GM20431 (cell line): ENCODE measurements around the gene SLX4IP.
"Not testable (repeated sequence)": the region's sequence is repeated elsewhere in the genome, so short reads cannot be mapped to it uniquely, and the experiment has no call there.

ENCODE experiments used
- in situ Hi-C: fragments of 300-500 bp; cut with MseI, MboI; formaldehyde crosslinking; loops from one replicate; pipeline ENCODE4 v1.15.0; 2020; ENCODE audit warnings: low sequenced_read_pairs; ENCODE audit not compliant: unreplicated experiment

Gene SLX4IP

DNA sequence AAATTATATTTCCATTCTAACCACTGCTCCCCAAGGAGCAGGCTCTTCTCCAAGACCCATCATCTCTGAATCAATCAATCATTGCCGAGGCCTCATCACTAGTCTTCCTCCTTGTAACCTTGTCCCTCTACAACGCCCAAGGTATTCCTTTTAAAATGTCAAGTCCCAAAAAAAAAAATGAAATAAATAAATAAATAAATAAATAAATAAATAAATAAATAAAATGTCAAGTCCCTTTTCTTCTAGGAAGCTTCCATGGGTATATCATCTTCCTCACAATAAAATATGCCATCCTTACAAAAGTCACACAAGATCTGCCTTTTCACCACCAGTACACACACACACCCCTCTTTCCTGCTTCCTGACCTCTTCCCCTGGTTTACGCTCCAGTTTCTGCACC lies 181.1 kb downstream of the SLX4IP start:
- in situ Hi-C loops = no loop called here

DNA sequence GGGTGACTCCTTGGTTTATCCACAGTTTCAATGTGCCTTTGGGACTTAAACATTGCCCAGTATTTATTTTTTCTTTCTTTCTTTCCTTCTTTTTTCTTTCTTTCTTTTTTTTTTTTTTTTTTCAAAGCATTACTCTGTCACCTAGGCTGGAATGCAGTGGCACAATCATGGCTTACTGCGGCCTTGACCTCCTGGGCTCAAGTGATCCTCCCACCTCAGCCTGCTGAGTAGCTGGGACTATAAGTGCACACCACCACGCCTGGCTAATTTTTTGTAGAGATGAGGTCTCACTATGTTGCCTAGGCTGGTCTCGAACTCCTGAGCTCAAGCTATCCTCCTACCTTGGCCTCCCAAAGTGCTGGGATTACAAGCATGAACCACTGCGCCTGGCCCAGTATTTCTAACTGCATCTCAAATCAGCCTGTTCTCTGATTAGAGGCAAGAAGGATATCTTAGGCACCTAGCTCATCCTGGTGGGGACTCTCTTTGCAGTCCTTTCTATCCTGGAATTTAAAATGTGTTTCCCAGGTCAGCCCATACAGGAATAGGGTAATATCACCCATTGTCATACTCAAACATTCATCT lies 182.5 kb downstream of the SLX4IP start:
- in situ Hi-C loops = not testable (repeated sequence)

DNA sequence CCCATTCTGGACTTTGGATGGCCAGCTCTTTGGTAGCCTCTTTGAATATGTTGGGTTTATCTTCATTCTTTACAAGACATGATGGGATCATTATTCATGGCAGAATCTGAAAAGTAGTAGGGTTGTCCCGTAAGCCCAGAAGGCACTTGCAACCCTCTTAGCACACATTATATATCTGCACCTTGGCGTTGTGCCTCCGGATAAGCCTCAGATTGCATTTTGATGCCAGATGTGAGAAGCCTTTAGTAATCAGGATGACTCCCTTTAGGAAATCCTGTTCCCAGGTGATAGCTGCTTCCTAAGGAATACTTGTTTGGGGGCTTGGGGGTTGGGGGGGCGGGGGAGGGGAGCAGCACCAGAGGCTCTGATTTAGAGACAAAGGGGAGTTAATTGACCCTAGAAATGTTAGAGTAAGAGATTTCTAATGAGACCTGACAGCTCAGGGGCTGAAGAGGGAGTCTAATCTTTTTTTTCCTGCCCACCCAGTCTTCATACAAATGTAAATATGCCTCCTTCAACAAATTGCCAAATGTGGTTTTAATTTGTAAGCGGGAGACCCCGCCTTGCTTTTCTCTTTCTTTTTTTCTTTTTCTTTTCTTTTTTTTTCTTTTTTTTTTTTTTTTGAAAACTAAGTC lies 183.6 kb downstream of the SLX4IP start:
- in situ Hi-C loops = no loop called here

DNA sequence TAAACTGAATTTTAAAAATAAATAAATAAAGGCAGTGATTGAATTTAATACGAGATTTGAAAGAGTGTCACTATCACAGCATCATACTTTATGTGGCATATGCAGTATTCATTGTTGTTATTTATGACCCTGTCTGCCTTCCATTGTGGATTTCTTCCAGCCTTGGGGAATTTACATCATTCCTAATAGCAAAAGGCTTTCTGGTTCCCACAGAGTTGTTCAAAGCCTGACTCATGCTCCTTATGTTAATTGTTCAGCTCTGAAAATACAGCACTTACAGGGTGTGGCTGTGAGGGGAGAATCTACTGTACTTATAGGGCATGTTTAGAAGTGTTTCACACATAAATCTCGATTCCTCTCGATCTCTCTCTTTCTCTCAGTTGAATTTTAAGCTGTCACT lies 184.3 kb downstream of the SLX4IP start:
- in situ Hi-C loops = no loop called here

DNA sequence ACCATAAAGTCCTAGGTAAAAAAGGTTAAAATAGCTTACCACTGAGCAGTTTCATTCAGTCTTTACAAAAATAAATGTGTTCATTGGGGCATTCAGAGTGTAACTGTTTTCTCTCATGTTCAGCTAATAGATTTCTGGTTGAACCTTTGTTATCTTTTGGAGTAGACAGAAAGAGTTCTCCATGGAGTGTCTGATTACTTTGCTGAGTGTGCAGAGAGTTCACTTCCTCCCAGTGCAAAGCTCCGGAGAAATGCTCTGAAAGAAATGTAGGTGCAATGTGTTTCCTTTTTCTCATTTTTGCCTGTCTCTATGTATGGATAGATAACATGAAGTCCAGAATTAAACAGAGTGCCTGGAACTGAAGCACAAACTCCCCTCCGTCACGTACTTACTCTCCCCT lies 186.0 kb downstream of the SLX4IP start:
- in situ Hi-C loops = no loop called here

DNA sequence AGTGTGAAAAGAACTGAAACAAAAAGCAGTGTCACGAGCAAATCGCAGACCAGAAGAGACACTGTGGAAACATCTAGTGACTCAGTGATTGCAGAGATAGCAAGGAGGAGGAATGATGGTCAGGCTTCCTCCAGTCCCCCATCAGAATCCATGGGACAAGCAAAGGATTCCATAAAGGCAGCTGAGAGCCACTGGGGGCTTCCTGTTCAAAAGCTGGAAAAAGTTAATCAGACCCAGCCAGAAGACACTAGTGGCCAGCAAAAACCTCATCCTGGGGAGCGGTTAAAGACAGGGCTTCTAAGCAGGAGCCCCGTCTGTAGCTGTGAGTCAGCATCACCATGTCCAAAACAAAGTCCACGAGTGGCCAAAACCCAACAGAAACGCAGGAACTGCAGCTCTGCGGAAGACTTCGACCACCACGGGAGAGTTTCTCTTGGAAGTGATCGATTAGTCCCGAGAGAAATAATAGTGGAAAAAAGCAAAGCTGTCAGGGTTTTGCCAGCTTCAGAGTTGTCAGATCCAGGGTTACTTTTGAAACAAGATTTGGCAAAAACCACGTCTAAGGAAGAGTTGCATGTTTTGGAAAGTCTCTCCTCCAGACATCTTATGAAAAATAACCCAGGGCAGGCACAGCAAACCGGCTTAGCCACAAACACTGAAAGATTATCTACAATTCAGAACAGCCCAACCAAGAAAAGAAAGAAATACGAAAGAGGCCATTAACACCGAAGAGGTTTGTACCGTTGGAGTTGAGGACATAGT lies 187.7 kb downstream of the SLX4IP start:
- in situ Hi-C loops = no loop called here

DNA sequence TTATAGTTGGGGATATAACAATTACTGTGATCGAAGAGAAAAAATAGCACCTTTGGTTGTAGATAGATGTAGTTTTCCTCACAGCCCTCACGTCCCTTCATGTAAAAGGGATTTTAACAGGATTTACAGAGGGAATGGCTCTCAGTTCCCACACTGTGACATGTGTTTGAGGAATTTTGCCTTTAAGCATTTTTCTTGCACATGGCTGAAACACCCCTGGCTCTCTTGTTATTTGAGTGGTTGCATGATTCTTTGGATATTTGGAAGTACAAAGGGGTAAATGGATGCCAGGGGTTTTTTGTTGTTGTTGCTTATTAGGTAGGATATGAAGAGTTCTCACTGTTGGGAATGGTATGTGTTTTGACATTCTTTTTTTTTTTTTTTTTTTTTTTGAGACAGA lies 190.5 kb downstream of the SLX4IP start:
- in situ Hi-C loops = no loop called here

DNA sequence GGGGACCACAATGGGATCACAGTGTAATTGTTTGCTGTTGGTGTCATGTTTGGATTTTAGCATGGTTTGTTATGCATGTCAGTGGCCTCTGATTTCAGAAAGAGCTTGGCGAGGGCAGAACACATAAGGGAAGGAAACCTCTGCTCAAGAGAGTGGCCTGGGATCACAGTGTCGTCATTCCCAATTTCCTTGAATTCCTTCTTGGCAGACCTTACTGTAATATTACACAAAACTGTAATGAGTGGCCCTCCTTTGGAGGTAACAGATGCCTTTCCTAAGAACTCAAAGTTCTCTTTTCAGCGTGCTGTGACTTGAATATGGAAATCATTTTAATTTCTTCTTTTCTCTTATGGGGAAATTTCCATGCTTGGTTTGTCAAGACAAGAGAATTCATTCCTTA lies 191.8 kb downstream of the SLX4IP start:
- in situ Hi-C loops = no loop called here

DNA sequence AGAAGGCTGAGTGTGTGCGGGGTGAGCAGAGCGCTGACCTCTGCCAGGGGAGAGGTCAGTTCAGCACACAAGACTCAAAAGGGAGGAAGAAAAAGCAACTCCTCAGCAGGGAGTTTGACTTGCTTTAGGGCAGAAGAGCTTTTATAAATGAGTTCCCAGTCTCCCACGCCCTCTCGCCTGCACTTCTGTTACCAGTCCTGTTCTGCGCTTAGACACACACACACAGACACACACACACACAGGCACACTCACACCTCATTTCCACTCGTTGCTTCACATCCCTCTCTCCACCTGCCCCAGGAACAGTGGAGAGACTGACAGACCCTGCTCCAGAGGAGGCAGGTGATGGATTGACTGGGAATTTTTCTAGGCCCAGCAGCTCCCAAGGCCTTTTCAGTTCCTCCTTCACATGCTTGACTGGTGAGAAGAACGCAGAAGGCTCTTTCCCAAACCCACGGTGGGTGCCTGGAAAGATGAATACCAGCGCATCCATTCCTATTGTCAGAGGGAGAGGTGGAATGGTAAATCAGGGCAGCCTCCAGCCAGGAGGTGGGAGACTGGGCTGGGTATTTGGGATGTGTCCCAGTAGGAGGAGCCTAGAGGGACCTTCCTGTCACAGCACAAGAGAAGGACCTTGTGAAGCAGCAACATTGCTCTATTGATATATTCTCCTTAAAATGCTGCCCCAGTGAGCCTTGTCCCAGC lies 195.0 kb downstream of the SLX4IP start:
- in situ Hi-C loops = no loop called here

DNA sequence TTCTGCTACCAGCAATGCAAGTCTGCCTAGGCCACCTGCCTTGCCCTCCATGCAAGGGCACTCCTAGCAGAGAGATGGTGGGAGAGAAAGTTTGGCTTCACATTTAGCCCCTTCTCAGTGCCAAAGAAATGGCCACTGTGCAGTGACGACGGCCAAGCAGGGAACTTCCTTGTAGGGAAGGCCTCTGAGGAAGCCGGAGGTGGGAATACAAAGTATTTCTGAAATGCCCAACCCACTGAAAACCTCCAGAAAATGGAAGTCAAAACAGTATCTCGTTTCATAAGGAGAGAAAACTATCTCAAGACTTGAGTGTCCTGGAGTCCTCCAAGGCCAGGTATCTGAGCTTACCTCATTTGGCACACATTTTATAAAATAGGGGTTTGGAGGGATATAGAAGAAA lies 196.0 kb downstream of the SLX4IP start:
- in situ Hi-C loops = no loop called here

DNA sequence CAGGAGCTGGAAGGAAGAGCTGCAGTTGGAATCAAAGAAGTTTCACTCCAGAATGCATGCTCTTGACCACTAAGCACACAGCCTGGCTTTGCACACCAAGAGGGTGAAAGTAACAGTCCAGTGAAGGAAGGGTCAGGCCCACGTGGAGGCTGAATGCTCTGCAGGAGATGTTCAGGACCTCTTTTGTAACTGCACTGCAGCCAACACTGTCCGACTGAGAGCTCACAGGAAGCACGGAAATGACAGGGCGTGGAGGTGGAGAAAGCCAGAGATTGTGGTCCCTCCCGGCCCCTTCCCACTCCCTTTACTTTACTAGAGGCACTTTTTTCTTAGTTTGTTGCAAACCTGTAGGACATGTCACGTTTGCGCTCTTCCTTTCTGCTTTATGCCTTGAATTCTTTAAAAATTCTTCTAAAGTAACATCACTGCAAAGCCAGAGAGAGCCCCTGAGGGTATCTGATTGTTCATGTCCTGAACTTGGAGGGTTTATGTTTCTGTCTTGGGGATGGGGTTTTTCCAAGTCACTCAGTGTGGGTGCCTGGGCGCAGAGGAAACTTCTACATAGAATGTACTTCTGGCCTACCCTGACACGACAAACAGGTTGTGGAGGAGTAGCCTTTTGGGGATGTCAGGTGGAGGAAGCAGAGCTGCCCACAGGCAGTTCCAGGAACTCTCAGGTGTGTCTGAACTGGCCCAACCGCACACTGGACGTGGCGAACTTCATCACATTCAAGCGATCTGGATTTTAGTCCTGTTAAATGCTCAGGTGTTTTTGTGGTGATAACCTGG lies 197.8 kb downstream of the SLX4IP start:
- in situ Hi-C loops = no loop called here

DNA sequence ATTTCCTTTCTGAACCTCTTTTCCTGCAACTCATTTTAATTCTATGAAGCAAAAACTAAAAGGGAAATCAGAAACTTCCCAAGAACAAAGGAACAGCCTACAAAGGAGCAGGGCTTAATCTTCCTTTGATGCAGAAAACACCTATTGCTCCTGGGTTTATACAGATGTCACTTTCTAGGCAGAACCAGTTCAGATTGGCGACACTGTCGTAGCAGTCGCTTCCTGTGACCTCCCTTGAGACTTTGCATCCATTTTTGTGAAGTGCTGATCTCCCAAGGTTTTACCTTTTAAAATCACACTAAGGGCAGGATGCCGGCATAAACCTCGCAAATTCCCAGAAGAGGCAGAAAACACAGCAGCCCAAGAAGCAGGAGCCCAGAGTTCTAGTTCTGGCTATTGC lies 198.6 kb downstream of the SLX4IP start:
- in situ Hi-C loops = no loop called here

DNA sequence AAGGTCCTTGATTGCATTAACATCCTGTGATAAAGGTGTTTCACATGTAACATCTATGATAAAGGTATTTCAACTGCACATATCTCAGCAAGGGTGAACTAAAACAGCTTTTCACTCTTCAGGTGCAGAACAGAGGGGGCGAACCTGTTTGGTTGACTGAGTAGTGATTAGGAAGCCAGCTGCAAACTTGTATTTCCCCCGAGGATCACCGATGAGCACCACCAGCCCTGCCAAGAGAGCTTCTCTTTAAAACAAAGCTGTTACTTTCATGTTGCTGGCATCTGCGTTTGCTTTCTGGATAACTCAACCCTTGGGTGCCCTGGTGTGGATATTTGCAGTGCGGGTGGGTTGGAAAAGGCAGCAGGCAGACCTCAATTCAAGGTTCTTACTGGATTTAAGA lies 199.1 kb downstream of the SLX4IP start:
- in situ Hi-C loops = no loop called here

DNA sequence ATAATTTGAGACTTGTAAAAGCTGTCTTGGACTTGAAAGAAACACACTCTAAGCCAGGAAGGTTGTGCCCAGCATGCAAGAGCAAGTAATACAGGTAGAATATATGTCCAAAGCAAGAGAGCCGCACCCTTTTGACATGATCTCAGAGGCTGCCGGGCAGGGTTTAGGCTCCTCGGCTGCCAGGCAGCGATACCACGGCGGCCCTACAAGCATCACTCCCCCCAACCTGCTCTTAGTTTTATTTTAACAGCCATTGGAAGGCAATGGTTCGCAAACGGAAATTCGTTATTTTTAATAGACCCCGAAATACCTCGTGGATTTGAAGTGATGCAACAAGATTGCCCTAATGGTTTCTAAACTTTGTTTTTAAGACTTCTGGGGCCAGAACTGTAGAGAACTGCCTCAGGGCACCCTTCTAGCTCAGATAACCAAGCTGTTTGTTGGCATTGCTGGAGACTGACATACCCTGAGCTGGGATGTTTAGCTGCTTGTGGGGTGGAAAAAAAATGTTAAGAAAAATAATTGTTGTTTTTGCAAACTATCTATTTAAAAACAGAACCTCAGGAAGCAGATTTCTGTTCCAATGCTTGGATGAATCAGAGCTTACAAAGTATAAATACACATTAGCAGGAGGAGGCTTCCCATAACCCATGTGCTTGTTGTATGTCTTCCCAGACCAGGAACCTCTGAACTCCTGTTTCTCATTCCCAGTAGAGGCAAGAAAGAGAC lies 199.7 kb downstream of the SLX4IP start:
- in situ Hi-C loops = no loop called here

DNA sequence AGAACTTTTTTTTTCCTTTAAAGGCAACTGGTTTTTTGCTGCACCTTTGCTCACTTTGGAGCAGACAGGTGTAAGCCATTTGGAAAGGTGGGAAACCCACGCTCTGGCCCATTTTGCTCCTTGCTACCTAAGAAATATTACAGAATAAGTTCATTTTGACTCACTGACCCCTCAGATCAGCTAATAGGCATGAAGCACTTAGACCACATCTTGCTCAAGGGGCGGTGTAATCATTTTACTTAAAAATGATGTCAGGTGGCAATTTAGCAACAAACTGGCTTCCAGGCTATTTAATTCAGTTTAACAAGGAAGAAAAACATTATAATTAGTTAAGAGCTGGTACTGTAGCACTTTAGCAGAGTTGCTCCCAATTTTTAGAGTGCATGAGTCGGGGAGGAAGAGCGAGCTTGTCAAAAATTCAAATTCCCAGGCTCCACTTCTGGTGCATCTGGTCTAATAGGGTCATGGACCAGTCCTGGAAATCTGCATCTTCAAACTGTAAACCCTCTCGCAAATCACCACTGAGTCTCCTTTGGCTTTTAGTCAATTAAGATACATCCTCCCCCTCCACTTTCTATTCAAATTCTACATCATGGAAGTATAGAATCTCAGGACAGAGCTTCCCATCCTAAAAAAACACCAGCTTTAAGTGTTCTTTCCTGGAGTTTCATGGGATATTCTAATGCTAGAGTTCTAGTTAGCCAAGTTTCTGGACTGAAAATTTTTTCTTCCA lies 200.5 kb downstream of the SLX4IP start:
- in situ Hi-C loops = no loop called here

DNA sequence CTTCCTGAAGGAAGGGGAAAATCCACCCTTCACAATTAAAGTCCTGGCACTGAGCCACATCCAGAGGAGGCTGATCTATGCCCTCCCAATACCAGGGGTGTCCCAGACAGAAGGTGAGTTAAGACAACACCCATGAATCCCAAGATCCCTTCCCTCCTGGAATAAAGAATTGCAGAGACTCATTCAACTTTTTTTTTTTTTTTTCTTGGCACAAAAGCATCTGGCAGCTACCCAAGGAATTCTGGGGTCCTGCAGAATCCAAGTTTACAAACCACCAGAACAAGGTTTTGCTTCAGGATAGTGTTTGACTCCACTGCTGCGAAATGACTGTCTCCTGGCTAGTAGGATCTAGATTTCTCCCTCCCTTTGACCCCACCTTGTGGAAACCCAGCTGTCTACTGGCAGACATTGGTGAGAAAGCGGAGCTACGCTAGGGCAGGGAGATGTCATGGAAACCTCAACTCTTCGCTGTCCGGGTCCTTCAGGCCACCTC lies 201.3 kb downstream of the SLX4IP start:
- in situ Hi-C loops = no loop called here

DNA sequence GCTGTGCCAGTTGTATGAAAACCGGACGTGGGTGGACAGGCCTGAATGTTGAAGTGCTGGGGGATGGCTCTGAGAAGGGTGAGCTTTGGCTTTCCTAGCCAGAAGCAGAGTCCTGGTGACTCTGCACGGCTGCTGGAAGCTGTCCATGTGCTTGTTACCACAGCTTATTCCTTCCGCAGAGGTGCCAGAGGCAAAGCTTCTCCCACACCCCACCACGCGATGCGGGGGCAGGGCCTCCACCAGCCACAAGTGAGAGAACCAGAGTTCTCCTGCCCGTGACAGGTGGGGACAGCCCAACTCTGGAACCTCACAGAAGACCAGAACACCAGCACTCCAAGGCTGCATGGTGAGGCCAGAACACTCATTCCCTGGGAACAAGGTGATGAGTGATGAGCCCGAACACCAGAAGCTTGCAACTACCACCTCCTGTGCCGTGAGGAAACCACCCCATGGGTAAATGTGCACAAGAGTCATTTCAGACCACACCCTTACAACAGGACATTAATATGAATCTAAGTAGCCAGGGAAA lies 202.0 kb downstream of the SLX4IP start:
- in situ Hi-C loops = no loop called here

DNA sequence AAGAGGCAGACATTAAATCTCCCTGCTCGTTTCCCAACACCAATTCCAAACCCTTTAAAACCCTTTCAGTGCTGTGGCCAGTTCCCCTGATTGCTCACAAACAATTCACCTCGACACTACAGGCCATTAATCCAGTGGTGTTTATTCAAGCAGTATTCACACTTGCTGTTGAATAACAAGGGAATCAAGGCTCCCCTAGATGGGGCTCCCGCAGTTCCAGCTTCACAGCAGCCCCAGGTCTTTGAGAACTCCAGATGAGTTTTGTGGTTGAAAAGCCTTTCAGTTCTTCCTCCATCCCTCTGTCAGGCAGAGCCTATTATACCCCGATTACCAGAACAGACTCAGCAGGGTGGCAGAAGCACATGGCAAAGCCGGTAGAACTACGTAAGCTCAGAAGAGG lies 202.5 kb downstream of the SLX4IP start:
- in situ Hi-C loops = no loop called here
